ENCODE data around the gene STARD10.

The STARD10 gene

DNA sequence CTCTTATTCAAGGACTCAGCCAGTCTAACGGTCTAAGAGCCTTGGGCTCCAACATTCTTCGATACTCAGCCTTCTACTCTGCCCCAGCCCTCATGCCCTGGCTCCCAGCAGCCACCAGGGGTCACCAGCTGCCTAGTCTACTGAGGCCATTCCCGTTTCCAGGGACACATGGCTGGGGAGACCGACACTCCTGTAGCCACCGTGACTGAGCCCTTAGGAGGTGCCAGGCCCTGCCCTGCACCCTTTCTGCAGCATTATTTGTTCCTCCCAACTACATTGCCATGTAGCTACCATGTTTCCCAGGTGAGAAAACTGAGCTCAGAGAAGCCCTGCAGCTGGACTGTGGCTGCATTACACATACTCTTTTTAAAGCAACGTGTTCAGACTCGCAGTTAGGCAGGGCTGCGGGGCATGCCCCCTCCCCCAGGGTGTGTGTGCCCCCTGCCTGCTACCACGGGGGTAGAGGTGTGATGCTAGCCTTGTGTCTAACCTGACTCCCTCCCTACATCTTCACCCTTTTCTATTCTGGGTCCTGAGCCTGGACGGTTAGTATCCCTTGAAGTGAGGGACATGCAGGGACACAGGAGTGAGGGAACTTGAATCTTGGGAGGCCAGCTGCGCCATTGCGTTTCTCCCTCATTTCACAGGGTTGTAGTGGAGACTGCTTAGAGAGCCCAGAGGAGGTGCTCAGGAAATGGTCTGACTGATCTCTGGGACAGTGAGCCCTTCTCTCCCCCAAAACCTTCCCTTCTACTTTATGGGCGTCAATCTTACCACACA, 37.9 kb upstream of the STARD10 start:
- Histone ChIP-seq H3K36me3 (ENCODE audit: insufficient read depth, low read length) (peaks cover 27% of the 10 kb centered on the region), H3K27ac (ENCODE audit: low read depth, low read length, poor library complexity, severe bottlenecking) (peak overlapping the region; percentile 38), H3F3A (ENCODE audit: insufficient read depth, low read length) (no peaks in the 10 kb centered on the region), H3K4me1 (ENCODE audit: insufficient read depth, low read length, severe bottlenecking) (no peaks in the 10 kb centered on the region), H3K9me3 (ENCODE audit: low read length) (no peaks in the 10 kb centered on the region), H3K4me2 (ENCODE audit: low read length) (no peak overlapping the region), H4K20me1 (ENCODE audit: insufficient read depth, low read length) (no peaks in the 10 kb centered on the region), H3K79me2 (ENCODE audit: insufficient read depth, low read length) (no peaks in the 10 kb centered on the region), H3K9ac (ENCODE audit: low read length) (no peak overlapping the region), H3K9me2 (ENCODE audit: low read depth, low read length) (no peaks in the 10 kb centered on the region), H3K27me3 (ENCODE audit: insufficient read depth, low read length) (no peaks in the 10 kb centered on the region), H2AFZ (ENCODE audit: low read length) (no peak overlapping the region), H3K4me3 (ENCODE audit: low read depth, low read length, poor library complexity, severe bottlenecking) (no peak overlapping the region)
- TF ChIP-seq CTCF (IDR thresholded peaks at IDR 0.05; ENCODE audit: low read length) (peak; percentile 95), EZH2 (IDR thresholded peaks at IDR 0.05; ENCODE audit: borderline replicate concordance, low read length) (no peak)

GRCh38 chr11:72829884-72830533, 36.2 kb upstream of the STARD10 start:
- no peak overlapping the region for H3K4me2 ChIP-seq (ENCODE audit: low read length)
- TF ChIP-seq CTCF (IDR thresholded peaks at IDR 0.05; ENCODE audit: low read length): no peak
- no peak for TF ChIP-seq EZH2 (IDR thresholded peaks at IDR 0.05; ENCODE audit: borderline replicate concordance, low read length)
- H4K20me1 ChIP-seq (ENCODE audit: insufficient read depth, low read length): no peaks in the 10 kb centered on the region
- H3K4me1 ChIP-seq (ENCODE audit: insufficient read depth, low read length, severe bottlenecking): no peaks in the 10 kb centered on the region
- no peak overlapping the region for H2AFZ ChIP-seq (ENCODE audit: low read length)
- H3F3A ChIP-seq (ENCODE audit: insufficient read depth, low read length): no peaks in the 10 kb centered on the region
- H3K9me2 ChIP-seq (ENCODE audit: low read depth, low read length): no peaks in the 10 kb centered on the region
- H3K27me3 ChIP-seq (ENCODE audit: insufficient read depth, low read length): no peaks in the 10 kb centered on the region
- H3K4me3 ChIP-seq (ENCODE audit: low read depth, low read length, poor library complexity, severe bottlenecking): no peak overlapping the region
- no peak overlapping the region for H3K9ac ChIP-seq (ENCODE audit: low read length)
- peaks cover 20% of the 10 kb centered on the region for H3K36me3 ChIP-seq (ENCODE audit: insufficient read depth, low read length)
- H3K27ac ChIP-seq (ENCODE audit: low read depth, low read length, poor library complexity, severe bottlenecking): no peak overlapping the region
- no peaks in the 10 kb centered on the region for H3K79me2 ChIP-seq (ENCODE audit: insufficient read depth, low read length)
- H3K9me3 ChIP-seq (ENCODE audit: low read length): no peaks in the 10 kb centered on the region

GRCh38 chr11:72829178-72829577, 35.3 kb upstream of the STARD10 start:
- Histone ChIP-seq H3K9me3 (ENCODE audit: low read length) (no peaks in the 10 kb centered on the region), H3K4me1 (ENCODE audit: insufficient read depth, low read length, severe bottlenecking) (no peaks in the 10 kb centered on the region), H3F3A (ENCODE audit: insufficient read depth, low read length) (no peaks in the 10 kb centered on the region), H3K4me2 (ENCODE audit: low read length) (no peak overlapping the region), H3K9ac (ENCODE audit: low read length) (no peak overlapping the region), H4K20me1 (ENCODE audit: insufficient read depth, low read length) (no peaks in the 10 kb centered on the region), H3K27me3 (ENCODE audit: insufficient read depth, low read length) (no peaks in the 10 kb centered on the region), H3K36me3 (ENCODE audit: insufficient read depth, low read length) (peaks cover 17% of the 10 kb centered on the region), H3K27ac (ENCODE audit: low read depth, low read length, poor library complexity, severe bottlenecking) (no peak overlapping the region), H3K4me3 (ENCODE audit: low read depth, low read length, poor library complexity, severe bottlenecking) (no peak overlapping the region), H3K9me2 (ENCODE audit: low read depth, low read length) (no peaks in the 10 kb centered on the region), H2AFZ (ENCODE audit: low read length) (no peak overlapping the region), H3K79me2 (ENCODE audit: insufficient read depth, low read length) (no peaks in the 10 kb centered on the region)
- TF ChIP-seq EZH2 (IDR thresholded peaks at IDR 0.05; ENCODE audit: borderline replicate concordance, low read length): no peak
- no peak for TF ChIP-seq CTCF (IDR thresholded peaks at IDR 0.05; ENCODE audit: low read length)
